Prostate gland (tissue), 2 donors: ENCODE results near the gene FREM2.

Source experiments
- POLR2A ChIP-seq: fragments of 450-650 bp; IDR thresholded peaks from one replicate; pipeline ENCODE4 v1.6.1; 2016; ENCODE audit warnings: antibody characterized with exemption, mild to moderate bottlenecking
- POLR2AphosphoS5 ChIP-seq: sonication (generic); formaldehyde crosslinking; IDR thresholded peaks from one replicate; pipeline ENCODE4 v1.6.1; 2017; ENCODE audit warnings: antibody characterized with exemption
- TF ChIP-seq, protein P1 (sequence below), 4 experiments: fragments of 200-600 bp in 2 of 4; fragments of 450-650 bp in 2 of 4; sonication (generic) in 2 of 4; IDR thresholded peaks; 1 replicate in 3 of 4; 2 replicates in 1 of 4; pipeline ENCODE4 v1.5.1; 2016 to 2019; ENCODE audit warnings: antibody characterized with exemption in 4 of 4, mild to moderate bottlenecking in 2 of 4, moderate library complexity in 2 of 4

DNA sequence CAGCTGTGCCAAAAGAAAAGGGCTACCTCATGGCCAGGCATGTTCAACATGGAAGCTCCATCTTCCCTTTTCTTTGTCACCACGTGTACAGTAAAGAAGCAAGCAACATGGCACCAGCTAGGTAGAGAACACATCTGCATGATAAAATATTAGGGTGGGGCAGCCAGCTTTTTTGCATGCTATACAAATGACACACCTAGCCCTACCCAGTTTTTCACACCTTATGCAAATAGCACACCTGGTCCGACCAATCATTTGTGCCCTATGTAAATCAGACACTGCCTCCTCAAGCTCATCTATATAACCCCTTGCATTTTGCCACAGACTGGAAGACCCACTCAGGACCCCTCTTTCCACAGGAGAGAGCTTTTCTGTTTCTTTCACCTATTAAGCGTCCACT lies 218.2 kb downstream of the FREM2 start:
- TF ChIP-seq, protein P1, sequence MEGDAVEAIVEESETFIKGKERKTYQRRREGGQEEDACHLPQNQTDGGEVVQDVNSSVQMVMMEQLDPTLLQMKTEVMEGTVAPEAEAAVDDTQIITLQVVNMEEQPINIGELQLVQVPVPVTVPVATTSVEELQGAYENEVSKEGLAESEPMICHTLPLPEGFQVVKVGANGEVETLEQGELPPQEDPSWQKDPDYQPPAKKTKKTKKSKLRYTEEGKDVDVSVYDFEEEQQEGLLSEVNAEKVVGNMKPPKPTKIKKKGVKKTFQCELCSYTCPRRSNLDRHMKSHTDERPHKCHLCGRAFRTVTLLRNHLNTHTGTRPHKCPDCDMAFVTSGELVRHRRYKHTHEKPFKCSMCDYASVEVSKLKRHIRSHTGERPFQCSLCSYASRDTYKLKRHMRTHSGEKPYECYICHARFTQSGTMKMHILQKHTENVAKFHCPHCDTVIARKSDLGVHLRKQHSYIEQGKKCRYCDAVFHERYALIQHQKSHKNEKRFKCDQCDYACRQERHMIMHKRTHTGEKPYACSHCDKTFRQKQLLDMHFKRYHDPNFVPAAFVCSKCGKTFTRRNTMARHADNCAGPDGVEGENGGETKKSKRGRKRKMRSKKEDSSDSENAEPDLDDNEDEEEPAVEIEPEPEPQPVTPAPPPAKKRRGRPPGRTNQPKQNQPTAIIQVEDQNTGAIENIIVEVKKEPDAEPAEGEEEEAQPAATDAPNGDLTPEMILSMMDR (IDR thresholded peaks at IDR 0.05), result no peak
- no peak for TF ChIP-seq POLR2AphosphoS5
- no peak for TF ChIP-seq POLR2A
